Vagina (tissue), 2 donors: Measurements from ENCODE around the gene SLC12A7. TPM values are rescaled to one million over a fixed set of nuclear protein-coding genes. Genes with fewer than 3 reads are reported as not detected.

Source experiments
- DNase-seq, 2 donors: peaks; one replicate each; pipeline ENCODE4 v3.0.0-alpha.2; 2017; ENCODE audit errors: extremely low spot score in 2 of 2
- H3K27ac ChIP-seq: fragments of 200-600 bp; sonication (generic); one replicate; pipeline ENCODE4 v1.5.1; 2019
- H3K27me3 ChIP-seq: fragments of 200-600 bp; sonication (generic); one replicate; pipeline ENCODE4 v1.5.1; 2019
- H3K36me3 ChIP-seq, 2 donors: fragments of 200-600 bp; sonication (generic); one replicate each; pipeline ENCODE4 v1.5.1; 2017 to 2019
- H3K4me1 ChIP-seq: fragments of 200-600 bp; sonication (generic); one replicate; pipeline ENCODE4 v1.5.1; 2019
- H3K4me3 ChIP-seq, 2 donors: fragments of 200-600 bp; sonication (generic); 1 replicate in 1 of 2; 2 replicates in 1 of 2; pipeline ENCODE4 v1.5.1; 2016 to 2019
- H3K9me3 ChIP-seq: fragments of 200-600 bp; sonication (generic); one replicate; pipeline ENCODE4 v1.5.1; 2019
- POLR2A ChIP-seq, 2 donors: fragments of 450-650 bp; IDR thresholded peaks; one replicate each; pipeline ENCODE4 v1.6.1; 2017; ENCODE audit warnings: antibody characterized with exemption in 2 of 2, mild to moderate bottlenecking in 2 of 2, moderate library complexity in 2 of 2
- POLR2AphosphoS5 ChIP-seq, 2 donors: sonication (generic); formaldehyde crosslinking; IDR thresholded peaks; one replicate each; pipeline ENCODE4 v1.9.0; 2017; ENCODE audit warnings: antibody characterized with exemption in 2 of 2, mild to moderate bottlenecking in 2 of 2, low read depth in 1 of 2; ENCODE audit not compliant: insufficient read depth in 1 of 2
- intact Hi-C: fragments of 100-400 bp; cut with DNase I; formaldehyde crosslinking; loops from one replicate; pipeline ENCODE4 v1.15.1; 2023
- total RNA-seq: library from RNA; depleted of rRNA; stranded (reverse); fragments of >200 nt; gene quantifications from one replicate; pipeline ENCODE4 v1.2.3, GENCODE V29; 2016
- TF ChIP-seq, protein P1 (sequence below), 3 experiments: fragments of 450-650 bp in 2 of 3; fragments of 200-600 bp in 1 of 3; sonication (generic) in 1 of 3; IDR thresholded peaks; one replicate each; pipeline ENCODE4 v1.5.1; 2017 to 2019; ENCODE audit warnings: antibody characterized with exemption in 3 of 3, mild to moderate bottlenecking in 2 of 3, moderate library complexity in 2 of 3

SLC12A7 gene
- total RNA-seq, 1 donor from 2014 or later: 21.6 TPM

DNA sequence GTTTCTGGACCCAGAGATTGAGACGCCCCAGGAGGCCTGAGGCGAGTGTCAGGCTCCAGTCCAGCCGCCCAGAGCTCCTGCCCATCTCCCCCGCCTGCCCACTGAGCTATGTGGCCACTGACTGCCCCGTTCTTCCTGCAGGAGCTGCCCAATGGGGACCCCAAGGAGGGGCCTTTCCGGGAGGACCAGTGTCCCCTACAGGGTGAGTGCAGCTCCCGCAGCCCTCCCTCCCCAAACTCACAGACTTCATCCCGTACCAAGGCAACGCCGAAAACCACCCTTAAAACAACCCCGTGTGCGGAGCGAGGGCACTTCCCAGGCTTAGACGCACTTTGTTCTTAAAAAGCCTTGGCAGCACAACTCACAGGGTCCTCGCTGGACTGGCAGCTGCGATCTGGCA is 79.9 kb downstream of the SLC12A7 start:
- Histone ChIP-seq H3K27ac (no peak overlapping the region), H3K27me3 (no peaks in the 10 kb centered on the region), H3K9me3 (no peaks in the 10 kb centered on the region), H3K36me3 (no peaks in the 10 kb centered on the region), H3K4me1 (no peaks in the 10 kb centered on the region), H3K4me3 (no peak overlapping the region)
- intact Hi-C loops: no loop called here
- DNase-seq: no peak
- no peak for TF ChIP-seq POLR2AphosphoS5 (IDR thresholded peaks at IDR 0.05; ENCODE audit: insufficient read depth in 1 of 2, low read depth in 1 of 2)
- no peak for TF ChIP-seq POLR2A (IDR thresholded peaks at IDR 0.05)
- TF ChIP-seq, protein P1, sequence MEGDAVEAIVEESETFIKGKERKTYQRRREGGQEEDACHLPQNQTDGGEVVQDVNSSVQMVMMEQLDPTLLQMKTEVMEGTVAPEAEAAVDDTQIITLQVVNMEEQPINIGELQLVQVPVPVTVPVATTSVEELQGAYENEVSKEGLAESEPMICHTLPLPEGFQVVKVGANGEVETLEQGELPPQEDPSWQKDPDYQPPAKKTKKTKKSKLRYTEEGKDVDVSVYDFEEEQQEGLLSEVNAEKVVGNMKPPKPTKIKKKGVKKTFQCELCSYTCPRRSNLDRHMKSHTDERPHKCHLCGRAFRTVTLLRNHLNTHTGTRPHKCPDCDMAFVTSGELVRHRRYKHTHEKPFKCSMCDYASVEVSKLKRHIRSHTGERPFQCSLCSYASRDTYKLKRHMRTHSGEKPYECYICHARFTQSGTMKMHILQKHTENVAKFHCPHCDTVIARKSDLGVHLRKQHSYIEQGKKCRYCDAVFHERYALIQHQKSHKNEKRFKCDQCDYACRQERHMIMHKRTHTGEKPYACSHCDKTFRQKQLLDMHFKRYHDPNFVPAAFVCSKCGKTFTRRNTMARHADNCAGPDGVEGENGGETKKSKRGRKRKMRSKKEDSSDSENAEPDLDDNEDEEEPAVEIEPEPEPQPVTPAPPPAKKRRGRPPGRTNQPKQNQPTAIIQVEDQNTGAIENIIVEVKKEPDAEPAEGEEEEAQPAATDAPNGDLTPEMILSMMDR (IDR thresholded peaks at IDR 0.05): no peak

DNA sequence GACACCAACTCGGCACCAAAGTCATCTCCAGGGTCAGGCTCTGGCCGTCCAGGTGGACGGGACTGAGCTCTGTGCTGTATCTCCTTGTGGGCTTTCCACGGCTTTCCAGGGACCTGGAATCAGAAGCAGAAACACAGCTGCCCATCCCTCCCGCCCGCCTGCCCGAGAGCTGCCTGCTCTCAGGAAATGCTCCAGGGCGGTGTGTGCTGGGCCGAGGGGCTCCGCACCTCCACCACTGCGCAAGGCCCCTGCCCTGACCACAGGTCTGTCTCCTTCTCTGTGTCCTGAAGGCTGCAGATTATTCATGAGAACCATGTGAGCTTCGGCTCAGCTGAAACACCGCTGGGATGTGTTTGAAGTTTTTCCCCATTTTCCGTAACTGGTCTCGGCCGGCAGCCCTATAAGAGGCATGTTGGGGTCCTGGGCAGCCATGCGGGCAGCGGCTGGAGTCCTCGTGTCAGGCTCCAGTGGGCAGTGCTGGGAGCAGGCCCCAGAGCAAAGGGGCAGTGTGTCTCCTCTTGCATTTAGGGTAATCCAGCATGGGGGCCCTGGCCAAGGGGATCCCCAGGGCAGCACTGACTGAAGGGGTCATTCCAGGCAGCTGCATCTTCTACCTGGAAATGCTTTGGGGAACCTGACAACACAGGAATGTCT is 80.4 kb downstream of the SLC12A7 start:
- intact Hi-C loops: no loop called here
- no peaks in the 10 kb centered on the region for H3K4me1 ChIP-seq
- H3K9me3 ChIP-seq: no peaks in the 10 kb centered on the region
- no peak for DNase-seq
- TF ChIP-seq POLR2A (IDR thresholded peaks at IDR 0.05) (no peak), POLR2AphosphoS5 (IDR thresholded peaks at IDR 0.05; ENCODE audit: insufficient read depth in 1 of 2, low read depth in 1 of 2) (no peak)
- TF ChIP-seq, protein P1 (IDR thresholded peaks at IDR 0.05): no peak
- no peak overlapping the region for H3K4me3 ChIP-seq
- no peak overlapping the region for H3K27ac ChIP-seq
- H3K27me3 ChIP-seq: no peaks in the 10 kb centered on the region
- no peaks in the 10 kb centered on the region for H3K36me3 ChIP-seq

DNA sequence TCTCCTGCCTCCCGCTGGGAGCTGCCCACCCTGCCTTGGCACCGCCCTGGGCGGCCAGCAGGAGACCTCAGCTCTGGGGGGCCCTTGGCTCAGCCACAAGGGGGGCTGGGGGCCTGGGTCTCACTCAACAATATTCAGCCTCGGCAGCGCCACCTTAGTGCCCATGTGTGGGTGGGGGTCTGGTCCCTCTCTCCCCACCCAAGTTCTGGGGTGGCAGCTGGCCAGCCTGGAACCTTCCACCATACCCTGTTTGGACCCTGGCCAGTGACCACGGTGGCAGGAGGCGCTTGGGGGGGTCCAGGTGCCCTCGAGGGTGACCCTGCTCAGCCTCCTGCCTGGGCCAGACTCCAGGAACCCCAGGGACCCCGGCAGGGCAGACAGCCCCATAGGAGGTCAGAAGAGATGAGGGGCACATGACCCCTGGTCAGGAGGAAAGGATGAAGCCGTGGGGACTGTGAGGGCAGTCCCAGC is 81.0 kb downstream of the SLC12A7 start:
- no peaks in the 10 kb centered on the region for H3K36me3 ChIP-seq
- no peaks in the 10 kb centered on the region for H3K4me1 ChIP-seq
- no peaks in the 10 kb centered on the region for H3K9me3 ChIP-seq
- H3K27ac ChIP-seq: no peak overlapping the region
- DNase-seq: no peak
- intact Hi-C loops: no loop called here
- H3K4me3 ChIP-seq: no peak overlapping the region
- TF ChIP-seq POLR2AphosphoS5 (IDR thresholded peaks at IDR 0.05; ENCODE audit: insufficient read depth in 1 of 2, low read depth in 1 of 2) (no peak), POLR2A (IDR thresholded peaks at IDR 0.05) (no peak)
- TF ChIP-seq, protein P1 (IDR thresholded peaks at IDR 0.05): no peak
- H3K27me3 ChIP-seq: no peaks in the 10 kb centered on the region

DNA sequence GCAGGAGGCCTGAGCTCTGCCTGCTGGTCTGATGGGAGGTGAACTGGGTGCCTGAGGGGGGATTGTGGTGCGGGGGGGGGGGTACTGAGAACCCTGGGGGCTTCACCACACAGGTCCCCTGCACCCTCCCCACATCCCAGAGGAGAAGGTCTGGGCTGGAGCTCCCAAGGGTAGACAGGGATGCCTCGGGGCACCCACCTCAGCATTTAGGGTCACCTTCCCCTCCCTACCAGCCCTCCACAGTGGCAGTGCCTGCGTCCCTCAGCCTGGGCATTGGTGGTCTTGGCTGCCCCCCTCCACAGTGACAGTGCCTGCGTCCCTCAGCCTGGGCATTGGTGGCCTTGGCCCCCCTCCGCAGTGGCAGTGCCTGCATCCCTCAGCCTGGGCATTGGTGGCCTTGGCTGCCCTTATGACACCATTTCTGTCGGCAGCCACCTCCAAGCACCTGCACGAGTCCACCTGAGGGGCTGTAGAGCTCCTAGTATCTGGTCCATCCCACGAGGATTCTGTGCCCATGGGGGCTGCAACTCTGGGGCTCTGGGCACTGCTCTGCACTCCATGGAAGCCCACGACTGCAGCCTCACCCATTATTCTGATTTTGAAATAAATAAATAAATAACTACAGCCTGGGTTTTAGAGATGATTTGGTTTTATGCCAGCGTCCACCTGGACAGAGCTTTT is 81.8 kb downstream of the SLC12A7 start:
- TF ChIP-seq POLR2A (IDR thresholded peaks at IDR 0.05): no peak
- TF ChIP-seq, protein P1 (IDR thresholded peaks at IDR 0.05): no peak
- no peak for TF ChIP-seq POLR2AphosphoS5 (IDR thresholded peaks at IDR 0.05; ENCODE audit: insufficient read depth in 1 of 2, low read depth in 1 of 2)
- Histone ChIP-seq H3K4me1 (no peaks in the 10 kb centered on the region), H3K9me3 (no peaks in the 10 kb centered on the region), H3K4me3 (no peak overlapping the region), H3K27me3 (no peaks in the 10 kb centered on the region), H3K27ac (no peak overlapping the region), H3K36me3 (no peaks in the 10 kb centered on the region)
- DNase-seq: no peak
- intact Hi-C loops: no loop called here
